Parathyroid adenoma (tissue), 2 donors: ENCODE results near the gene CFAP43.

Source experiments
- H2AFZ ChIP-seq: fragments of 300-600 bp; sonication (generic); one replicate; pipeline ENCODE4 v1.7.0; 2017; ENCODE audit warnings: antibody characterized with exemption, mild to moderate bottlenecking
- H3K27ac ChIP-seq: fragments of 300-600 bp; sonication (generic); one replicate; pipeline ENCODE4 v1.7.0; 2017
- H3K27me3 ChIP-seq: fragments of 300-600 bp; sonication (generic); one replicate; pipeline ENCODE4 v1.7.0; 2017; ENCODE audit warnings: low read length; ENCODE audit not compliant: control insufficient read depth, insufficient read depth
- H3K36me3 ChIP-seq: fragments of 300-600 bp; sonication (generic); one replicate; pipeline ENCODE4 v1.7.0; 2017; ENCODE audit warnings: low read length; ENCODE audit not compliant: control insufficient read depth, insufficient read depth
- H3K4me1 ChIP-seq: fragments of 300-600 bp; sonication (generic); one replicate; pipeline ENCODE4 v1.7.0; 2017; ENCODE audit warnings: control low read depth
- H3K4me2 ChIP-seq: fragments of 300-600 bp; sonication (generic); one replicate; pipeline ENCODE4 v1.7.0; 2017; ENCODE audit warnings: low read length
- H3K4me3 ChIP-seq: fragments of 300-600 bp; sonication (generic); one replicate; pipeline ENCODE4 v1.7.0; 2017; ENCODE audit warnings: low read depth, low read length
- H3K79me2 ChIP-seq: fragments of 300-600 bp; sonication (generic); one replicate; pipeline ENCODE4 v1.7.0; 2017; ENCODE audit warnings: control low read depth
- H3K9ac ChIP-seq: fragments of 300-600 bp; sonication (generic); one replicate; pipeline ENCODE4 v1.7.0; 2017; ENCODE audit warnings: mild to moderate bottlenecking
- H3K9me3 ChIP-seq: fragments of 300-600 bp; sonication (generic); one replicate; pipeline ENCODE4 v1.7.0; 2017; ENCODE audit warnings: low read length; ENCODE audit not compliant: control insufficient read depth
- CTCF ChIP-seq: fragments of 300-600 bp; sonication (generic); IDR thresholded peaks from one replicate; pipeline ENCODE4 v1.7.0; 2017; ENCODE audit warnings: antibody characterized with exemption, mild to moderate bottlenecking
- donor health status: primary hyperparathyroidism.

The CFAP43 gene

DNA sequence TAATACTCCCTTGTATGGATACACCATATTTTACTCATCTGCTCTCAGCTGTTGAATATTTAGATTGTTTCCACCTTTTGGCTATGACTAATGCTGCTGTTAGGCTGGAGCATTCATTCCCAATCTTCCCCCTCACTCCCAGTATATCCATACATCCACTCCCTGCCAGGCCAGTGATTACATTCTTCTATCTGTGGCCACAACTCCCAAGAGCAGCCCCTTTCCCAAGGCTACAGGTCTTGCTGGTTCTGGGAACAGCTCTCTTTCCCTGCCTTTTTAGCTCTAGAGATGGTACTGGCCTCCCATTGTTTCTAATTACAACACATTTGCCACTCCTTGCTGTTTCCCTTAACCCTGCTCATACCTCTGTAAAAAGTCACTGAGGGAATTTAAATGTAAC is 82.0 kb downstream of the CFAP43 start:
- Histone ChIP-seq H3K4me1 (no peaks in the 10 kb centered on the region), H3K36me3 (no peaks in the 10 kb centered on the region), H2AFZ (no peak overlapping the region), H3K9ac (no peak overlapping the region), H3K9me3 (no peaks in the 10 kb centered on the region), H3K4me3 (no peak overlapping the region), H3K27ac (no peak overlapping the region), H3K27me3 (no peaks in the 10 kb centered on the region), H3K79me2 (no peaks in the 10 kb centered on the region), H3K4me2 (no peak overlapping the region)
- no peak for TF ChIP-seq CTCF

- H3K36me3 ChIP-seq = no peaks in the 10 kb centered on the region
- H3K4me2 ChIP-seq = no peak overlapping the region
- H3K9me3 ChIP-seq = no peaks in the 10 kb centered on the region
- H3K27me3 ChIP-seq = no peaks in the 10 kb centered on the region
- no peaks in the 10 kb centered on the region for H3K4me1 ChIP-seq
- H3K27ac ChIP-seq = no peak overlapping the region
- no peak overlapping the region for H3K4me3 ChIP-seq
- H3K79me2 ChIP-seq = no peaks in the 10 kb centered on the region
- no peak for TF ChIP-seq CTCF
- H3K9ac ChIP-seq = no peak overlapping the region
- H2AFZ ChIP-seq = no peak overlapping the region
Measured at GRCh38 chr10:104146882-104147281, 85.3 kb downstream of the CFAP43 start.

- H3K4me3 ChIP-seq = no peak overlapping the region
- H3K36me3 ChIP-seq = no peaks in the 10 kb centered on the region
- H3K4me2 ChIP-seq = no peak overlapping the region
- no peak overlapping the region for H3K9ac ChIP-seq
- H3K4me1 ChIP-seq = no peaks in the 10 kb centered on the region
- TF ChIP-seq CTCF = no peak
- H3K27ac ChIP-seq = no peak overlapping the region
- H2AFZ ChIP-seq = no peak overlapping the region
- no peaks in the 10 kb centered on the region for H3K79me2 ChIP-seq
- H3K9me3 ChIP-seq = no peaks in the 10 kb centered on the region
- no peaks in the 10 kb centered on the region for H3K27me3 ChIP-seq
Measured at GRCh38 chr10:104144931-104145330, 87.2 kb downstream of the CFAP43 start.

DNA sequence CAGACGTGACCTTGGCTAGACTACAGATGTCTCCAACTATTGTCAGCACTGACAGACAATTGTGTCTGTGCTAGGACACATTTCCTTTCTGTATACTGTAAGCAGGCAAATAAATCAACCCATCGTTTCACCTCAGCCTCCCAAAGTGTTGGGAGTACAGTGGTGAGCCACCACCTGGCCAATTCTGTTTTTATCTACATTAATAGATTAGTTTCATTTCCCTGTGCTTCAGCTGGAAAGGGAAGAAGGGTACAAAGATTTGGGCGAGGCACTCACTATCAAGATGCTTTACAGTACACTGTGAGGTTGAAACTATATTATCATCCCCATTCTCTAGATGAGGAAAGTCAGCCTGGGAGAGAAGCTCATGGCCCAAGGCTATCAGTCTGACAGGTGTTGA is 88.3 kb downstream of the CFAP43 start:
- Histone ChIP-seq H3K27me3 (no peaks in the 10 kb centered on the region), H3K79me2 (no peaks in the 10 kb centered on the region), H3K9ac (no peak overlapping the region), H3K9me3 (no peaks in the 10 kb centered on the region), H3K27ac (no peak overlapping the region), H3K4me3 (no peak overlapping the region), H3K4me1 (no peaks in the 10 kb centered on the region), H2AFZ (no peak overlapping the region), H3K36me3 (no peaks in the 10 kb centered on the region), H3K4me2 (no peak overlapping the region)
- no peak for TF ChIP-seq CTCF

- H3K4me2 ChIP-seq = no peak overlapping the region
- no peak overlapping the region for H3K27ac ChIP-seq
- no peaks in the 10 kb centered on the region for H3K36me3 ChIP-seq
- H2AFZ ChIP-seq = no peak overlapping the region
- H3K4me1 ChIP-seq = no peaks in the 10 kb centered on the region
- no peaks in the 10 kb centered on the region for H3K79me2 ChIP-seq
- H3K27me3 ChIP-seq = no peaks in the 10 kb centered on the region
- no peak overlapping the region for H3K9ac ChIP-seq
- no peak overlapping the region for H3K4me3 ChIP-seq
- no peak for TF ChIP-seq CTCF
- no peaks in the 10 kb centered on the region for H3K9me3 ChIP-seq
Measured at GRCh38 chr10:104142081-104142480, 90.1 kb downstream of the CFAP43 start.
